ENCODE measurements around the gene LRRC37A. TPM values are rescaled to one million over a fixed set of nuclear protein-coding genes. Genes with fewer than 3 reads are reported as not detected.
"Not testable (repeated sequence)": the region's sequence is repeated elsewhere in the genome, so short reads cannot be mapped to it uniquely, and the experiment has no call there.

The LRRC37A gene
- total RNA-seq, 1 experiment from 2014 or later: 1.2 TPM

GRCh38 chr17:46361145-46361735 is 66.3 kb downstream of the LRRC37A start:
- H3K9ac ChIP-seq (ENCODE audit: low read length); H4K20me1 ChIP-seq (ENCODE audit: insufficient read depth); H3K27ac ChIP-seq (ENCODE audit: low read depth, low read length); BruUV-seq (replicated peaks); H3K9me2 ChIP-seq (ENCODE audit: insufficient read depth); H3K36me3 ChIP-seq (ENCODE audit: control insufficient read depth in 1 of 2, insufficient read depth in 2 of 2, low read length in 2 of 2); RAD21 ChIA-PET (ENCODE audit: low non-redundant PET in 1 of 2, low total read pairs in 2 of 2, uncharacterized antibody in 2 of 2, unreplicated experiment in 2 of 2); DNase-seq (ENCODE audit: low read depth, low spot score); H3K4me2 ChIP-seq (ENCODE audit: low read length); H2AFZ ChIP-seq (ENCODE audit: low read depth, low read length, poor library complexity, severe bottlenecking); intact Hi-C loops (cut with micrococcal nuclease); H3K4me1 ChIP-seq (ENCODE audit: control insufficient read depth in 1 of 2, insufficient read depth in 2 of 2, low read length in 2 of 2); H3K9me3 ChIP-seq (ENCODE audit: control insufficient read depth in 1 of 2, insufficient read depth in 1 of 2, low read depth in 1 of 2, low read length in 2 of 2); H3K27me3 ChIP-seq (ENCODE audit: insufficient read depth, low read length); H3K79me2 ChIP-seq (ENCODE audit: insufficient read depth, low read length); POLR2A ChIA-PET; CTCF ChIA-PET: not testable (repeated sequence)
- H3K4me3 ChIP-seq (replicated peaks in 1 of 2; ENCODE audit: low read depth in 1 of 2, low read length in 2 of 2): 0 out of 4 replicates have a peak overlapping the region, but pooled peaks of 1 of the 2 experiments have one; percentile 20
- ATAC-seq: peak; percentile 74

GRCh38 chr17:46361755-46362154 is 66.8 kb downstream of the LRRC37A start, which contains the start of gene ARL17B:
ARL17B (minus strand) TSS chr17:46361766; CDS start chr17:46358397, 3,369 bp downstream.
- H3K4me2 ChIP-seq (ENCODE audit: low read length); H3K27ac ChIP-seq (ENCODE audit: low read depth, low read length); H3K4me1 ChIP-seq (ENCODE audit: control insufficient read depth in 1 of 2, insufficient read depth in 2 of 2, low read length in 2 of 2); H3K27me3 ChIP-seq (ENCODE audit: insufficient read depth, low read length); H3K79me2 ChIP-seq (ENCODE audit: insufficient read depth, low read length); H3K9me3 ChIP-seq (ENCODE audit: control insufficient read depth in 1 of 2, insufficient read depth in 1 of 2, low read depth in 1 of 2, low read length in 2 of 2); CTCF ChIA-PET; H4K20me1 ChIP-seq (ENCODE audit: insufficient read depth); H3K9ac ChIP-seq (ENCODE audit: low read length); H3K9me2 ChIP-seq (ENCODE audit: insufficient read depth); intact Hi-C loops (cut with micrococcal nuclease); POLR2A ChIA-PET; DNase-seq (ENCODE audit: low read depth, low spot score); H2AFZ ChIP-seq (ENCODE audit: low read depth, low read length, poor library complexity, severe bottlenecking); RAD21 ChIA-PET (ENCODE audit: low non-redundant PET in 1 of 2, low total read pairs in 2 of 2, uncharacterized antibody in 2 of 2, unreplicated experiment in 2 of 2); H3K36me3 ChIP-seq (ENCODE audit: control insufficient read depth in 1 of 2, insufficient read depth in 2 of 2, low read length in 2 of 2): not testable (repeated sequence)
- TSS peak; percentile 87 for BruUV-seq (replicated peaks)
- 0 out of 4 replicates have a peak within 1 kb of the TSS, but pooled peaks of 1 of the 2 experiments have one; percentile 20 for H3K4me3 ChIP-seq (replicated peaks in 1 of 2; ENCODE audit: low read depth in 1 of 2, low read length in 2 of 2)
- peak; percentile 98 for ATAC-seq
- peak; percentile 45 for TF ChIP-seq SP1 (IDR thresholded peaks at IDR 0.05; ENCODE audit: low read depth)

GRCh38 chr17:46367520-46367919 is 72.6 kb downstream of the LRRC37A start:
- RAD21 ChIA-PET (ENCODE audit: low non-redundant PET in 1 of 2, low total read pairs in 2 of 2, uncharacterized antibody in 2 of 2, unreplicated experiment in 2 of 2); H3K27me3 ChIP-seq (ENCODE audit: insufficient read depth, low read length); H3K27ac ChIP-seq (ENCODE audit: low read depth, low read length); H3K4me1 ChIP-seq (ENCODE audit: control insufficient read depth in 1 of 2, insufficient read depth in 2 of 2, low read length in 2 of 2); BruUV-seq (replicated peaks); H3K79me2 ChIP-seq (ENCODE audit: insufficient read depth, low read length); H3K9me3 ChIP-seq (ENCODE audit: control insufficient read depth in 1 of 2, insufficient read depth in 1 of 2, low read depth in 1 of 2, low read length in 2 of 2); H3K4me2 ChIP-seq (ENCODE audit: low read length); H4K20me1 ChIP-seq (ENCODE audit: insufficient read depth); DNase-seq (ENCODE audit: low read depth, low spot score); H3K9ac ChIP-seq (ENCODE audit: low read length); POLR2A ChIA-PET; H2AFZ ChIP-seq (ENCODE audit: low read depth, low read length, poor library complexity, severe bottlenecking); H3K36me3 ChIP-seq (ENCODE audit: control insufficient read depth in 1 of 2, insufficient read depth in 2 of 2, low read length in 2 of 2); ATAC-seq; CTCF ChIA-PET; H3K4me3 ChIP-seq (replicated peaks in 1 of 2; ENCODE audit: low read depth in 1 of 2, low read length in 2 of 2); H3K9me2 ChIP-seq (ENCODE audit: insufficient read depth); intact Hi-C loops (cut with micrococcal nuclease): not testable (repeated sequence)

GRCh38 chr17:46372236-46373229 is 77.6 kb downstream of the LRRC37A start:
- CTCF ChIA-PET; RAD21 ChIA-PET (ENCODE audit: low non-redundant PET in 1 of 2, low total read pairs in 2 of 2, uncharacterized antibody in 2 of 2, unreplicated experiment in 2 of 2): not testable (repeated sequence)

More at GRCh38 chr17:46372236-46373229, 77.6 kb downstream of the LRRC37A start:
- H4K20me1 ChIP-seq (ENCODE audit: insufficient read depth); DNase-seq (ENCODE audit: low read depth, low spot score); H3K27ac ChIP-seq (ENCODE audit: low read depth, low read length); H3K9me3 ChIP-seq (ENCODE audit: control insufficient read depth in 1 of 2, insufficient read depth in 1 of 2, low read depth in 1 of 2, low read length in 2 of 2); H3K79me2 ChIP-seq (ENCODE audit: insufficient read depth, low read length); BruUV-seq (replicated peaks); H3K4me3 ChIP-seq (replicated peaks in 1 of 2; ENCODE audit: low read depth in 1 of 2, low read length in 2 of 2); H3K36me3 ChIP-seq (ENCODE audit: control insufficient read depth in 1 of 2, insufficient read depth in 2 of 2, low read length in 2 of 2); H3K4me1 ChIP-seq (ENCODE audit: control insufficient read depth in 1 of 2, insufficient read depth in 2 of 2, low read length in 2 of 2); intact Hi-C loops (cut with micrococcal nuclease); H2AFZ ChIP-seq (ENCODE audit: low read depth, low read length, poor library complexity, severe bottlenecking); H3K9ac ChIP-seq (ENCODE audit: low read length); POLR2A ChIA-PET; H3K4me2 ChIP-seq (ENCODE audit: low read length); H3K27me3 ChIP-seq (ENCODE audit: insufficient read depth, low read length); H3K9me2 ChIP-seq (ENCODE audit: insufficient read depth): not testable (repeated sequence)
- peak; percentile 95 for ATAC-seq

All from HCT116 (cell line).